ENCODE data around the gene CELF4.

Gene CELF4

DNA sequence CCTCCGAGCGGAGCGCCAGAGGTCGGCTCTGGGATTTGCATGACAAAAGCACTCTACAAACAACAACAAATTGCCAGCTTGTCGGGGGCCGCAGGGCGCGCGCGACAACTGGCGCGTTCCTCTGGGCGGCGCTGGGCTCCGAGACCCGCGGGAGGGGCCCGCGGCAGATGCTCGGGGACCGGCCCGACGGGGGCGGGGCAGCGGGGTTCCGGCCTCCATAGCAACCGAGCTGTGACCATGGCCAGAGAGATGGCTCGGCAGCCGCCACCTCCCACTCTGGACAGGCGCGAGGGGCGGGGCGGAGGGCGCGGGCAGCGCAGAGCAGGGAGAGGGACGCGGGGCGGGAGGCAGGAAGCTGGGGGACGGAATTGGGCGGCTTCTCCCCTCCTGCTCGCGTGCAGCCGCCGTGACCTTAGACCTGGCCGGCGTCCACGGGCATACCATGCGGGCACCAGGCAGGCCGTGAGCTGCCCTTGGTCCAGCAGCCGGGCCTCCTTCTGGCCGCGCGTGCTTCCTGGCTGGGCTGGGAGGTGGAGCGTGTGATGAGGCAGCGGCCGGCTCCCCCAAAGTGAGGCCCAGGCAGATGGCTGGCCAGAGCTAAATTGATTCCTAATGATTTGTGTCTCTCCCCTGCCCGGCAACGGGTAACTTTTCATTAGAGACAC is 171.5 kb downstream of the CELF4 start:
- Histone ChIP-seq H3K4me3 (ENCODE audit: low read depth, low read length) (peak overlapping the region; percentile 42), H3K27me3 (ENCODE audit: control insufficient read depth, insufficient read depth, low read length) (no peaks in the 10 kb centered on the region), H3K9ac (no peak overlapping the region), H2AFZ (peak overlapping the region; percentile 77), H3K79me2 (no peaks in the 10 kb centered on the region), H3K4me1 (peaks cover 2% of the 10 kb centered on the region), H3K36me3 (ENCODE audit: control insufficient read depth, insufficient read depth, low read length) (no peaks in the 10 kb centered on the region), H3K4me2 (ENCODE audit: low read length) (peak overlapping the region; percentile 56), H3K27ac (no peak overlapping the region), H3K9me3 (ENCODE audit: control insufficient read depth, low read length) (no peaks in the 10 kb centered on the region)
- no peak for TF ChIP-seq CTCF (IDR thresholded peaks at IDR 0.05)

GRCh38 chr18:37393221-37393827 is 172.3 kb downstream of the CELF4 start:
- Histone ChIP-seq H3K4me1 (peaks cover 2% of the 10 kb centered on the region), H3K79me2 (no peaks in the 10 kb centered on the region), H3K27ac (no peak overlapping the region), H3K4me3 (ENCODE audit: low read depth, low read length) (peak overlapping the region; percentile 42), H3K27me3 (ENCODE audit: control insufficient read depth, insufficient read depth, low read length) (no peaks in the 10 kb centered on the region), H3K36me3 (ENCODE audit: control insufficient read depth, insufficient read depth, low read length) (no peaks in the 10 kb centered on the region), H3K9me3 (ENCODE audit: control insufficient read depth, low read length) (no peaks in the 10 kb centered on the region), H2AFZ (no peak overlapping the region), H3K9ac (no peak overlapping the region), H3K4me2 (ENCODE audit: low read length) (peak overlapping the region; percentile 56)
- TF ChIP-seq CTCF (IDR thresholded peaks at IDR 0.05): no peak

DNA sequence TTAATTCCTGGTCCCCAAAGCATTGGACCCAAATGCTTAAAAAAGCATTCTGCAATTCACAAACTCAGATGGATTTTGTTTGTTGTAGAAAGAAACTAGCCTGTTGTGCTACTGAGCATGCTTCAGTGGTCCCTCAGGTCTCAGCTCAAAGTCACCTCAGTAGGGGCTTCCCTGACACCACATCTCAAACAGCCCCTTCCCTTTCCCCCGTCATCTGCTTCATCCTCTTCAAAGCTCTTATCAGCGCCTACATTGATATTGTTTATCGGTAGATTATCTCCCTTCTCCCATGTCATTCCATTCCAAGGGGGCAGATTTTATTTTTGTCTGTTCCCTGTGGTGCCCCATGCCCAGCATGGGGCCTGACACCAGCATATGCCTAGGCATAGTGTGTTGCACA is 172.9 kb downstream of the CELF4 start:
- Histone ChIP-seq H3K36me3 (ENCODE audit: control insufficient read depth, insufficient read depth, low read length) (no peaks in the 10 kb centered on the region), H3K4me2 (ENCODE audit: low read length) (no peak overlapping the region), H3K4me3 (ENCODE audit: low read depth, low read length) (no peak overlapping the region), H3K27me3 (ENCODE audit: control insufficient read depth, insufficient read depth, low read length) (no peaks in the 10 kb centered on the region), H3K27ac (no peak overlapping the region), H2AFZ (no peak overlapping the region), H3K9me3 (ENCODE audit: control insufficient read depth, low read length) (no peaks in the 10 kb centered on the region), H3K79me2 (no peaks in the 10 kb centered on the region), H3K4me1 (peaks cover 2% of the 10 kb centered on the region), H3K9ac (no peak overlapping the region)
- no peak for TF ChIP-seq CTCF (IDR thresholded peaks at IDR 0.05)

GRCh38 chr18:37391698-37392548 is 173.7 kb downstream of the CELF4 start:
- Histone ChIP-seq H3K9me3 (ENCODE audit: control insufficient read depth, low read length) (no peaks in the 10 kb centered on the region), H3K79me2 (no peaks in the 10 kb centered on the region), H3K27ac (no peak overlapping the region), H3K36me3 (ENCODE audit: control insufficient read depth, insufficient read depth, low read length) (no peaks in the 10 kb centered on the region), H3K4me2 (ENCODE audit: low read length) (no peak overlapping the region), H2AFZ (no peak overlapping the region), H3K4me1 (peaks cover 2% of the 10 kb centered on the region), H3K9ac (no peak overlapping the region), H3K4me3 (ENCODE audit: low read depth, low read length) (no peak overlapping the region), H3K27me3 (ENCODE audit: control insufficient read depth, insufficient read depth, low read length) (no peaks in the 10 kb centered on the region)
- TF ChIP-seq CTCF (IDR thresholded peaks at IDR 0.05): no peak
